GM13976 (cell line): ENCODE results near the gene HBM.
"Not testable (repeated sequence)": the region's sequence is repeated elsewhere in the genome, so short reads cannot be mapped to it uniquely, and the experiment has no call there.

Experiments used
- DNase-seq: peaks from one replicate; pipeline ENCODE4 v3.0.0; 2012; ENCODE audit warnings: low spot score
- in situ Hi-C: fragments of 300-500 bp; cut with MboI; formaldehyde crosslinking; loops from one replicate; pipeline ENCODE4 v1.12.0; 2022; ENCODE audit warnings: low sequenced_read_pairs, mixed read lengths, inconsistent platforms; ENCODE audit not compliant: unreplicated experiment
- TF ChIP-seq, protein P1 (sequence below): IDR thresholded peaks from 2 replicates; pipeline ENCODE4 v1.5.1; 2012; ENCODE audit warnings: borderline replicate concordance, mild to moderate bottlenecking; ENCODE audit not compliant: insufficient read depth; ENCODE audit errors: extremely low read depth, missing control alignments, control extremely low read depth

HBM gene

DNA sequence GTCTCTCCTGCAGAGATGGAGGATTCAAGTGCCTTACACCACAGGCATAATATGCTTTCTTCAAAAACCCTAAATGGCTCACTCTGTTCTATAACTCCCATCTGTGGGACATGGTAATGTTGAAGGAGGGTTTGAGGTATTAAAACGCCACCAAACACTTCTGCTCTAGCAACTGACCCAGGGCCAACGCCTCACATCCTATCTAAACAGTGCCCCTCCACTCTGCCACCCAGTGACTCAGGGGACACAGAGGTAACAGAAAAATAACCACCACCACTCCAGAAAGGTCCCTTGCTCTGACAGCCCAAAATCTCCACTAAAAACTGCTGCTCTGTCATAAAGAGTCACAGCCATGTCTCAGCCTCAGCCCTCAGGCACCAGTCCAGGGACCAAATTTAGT is 45.0 kb upstream of the HBM start:
- in situ Hi-C loops: no loop called here
- DNase-seq: no peak
- TF ChIP-seq, protein P1, sequence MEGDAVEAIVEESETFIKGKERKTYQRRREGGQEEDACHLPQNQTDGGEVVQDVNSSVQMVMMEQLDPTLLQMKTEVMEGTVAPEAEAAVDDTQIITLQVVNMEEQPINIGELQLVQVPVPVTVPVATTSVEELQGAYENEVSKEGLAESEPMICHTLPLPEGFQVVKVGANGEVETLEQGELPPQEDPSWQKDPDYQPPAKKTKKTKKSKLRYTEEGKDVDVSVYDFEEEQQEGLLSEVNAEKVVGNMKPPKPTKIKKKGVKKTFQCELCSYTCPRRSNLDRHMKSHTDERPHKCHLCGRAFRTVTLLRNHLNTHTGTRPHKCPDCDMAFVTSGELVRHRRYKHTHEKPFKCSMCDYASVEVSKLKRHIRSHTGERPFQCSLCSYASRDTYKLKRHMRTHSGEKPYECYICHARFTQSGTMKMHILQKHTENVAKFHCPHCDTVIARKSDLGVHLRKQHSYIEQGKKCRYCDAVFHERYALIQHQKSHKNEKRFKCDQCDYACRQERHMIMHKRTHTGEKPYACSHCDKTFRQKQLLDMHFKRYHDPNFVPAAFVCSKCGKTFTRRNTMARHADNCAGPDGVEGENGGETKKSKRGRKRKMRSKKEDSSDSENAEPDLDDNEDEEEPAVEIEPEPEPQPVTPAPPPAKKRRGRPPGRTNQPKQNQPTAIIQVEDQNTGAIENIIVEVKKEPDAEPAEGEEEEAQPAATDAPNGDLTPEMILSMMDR: no peak

DNA sequence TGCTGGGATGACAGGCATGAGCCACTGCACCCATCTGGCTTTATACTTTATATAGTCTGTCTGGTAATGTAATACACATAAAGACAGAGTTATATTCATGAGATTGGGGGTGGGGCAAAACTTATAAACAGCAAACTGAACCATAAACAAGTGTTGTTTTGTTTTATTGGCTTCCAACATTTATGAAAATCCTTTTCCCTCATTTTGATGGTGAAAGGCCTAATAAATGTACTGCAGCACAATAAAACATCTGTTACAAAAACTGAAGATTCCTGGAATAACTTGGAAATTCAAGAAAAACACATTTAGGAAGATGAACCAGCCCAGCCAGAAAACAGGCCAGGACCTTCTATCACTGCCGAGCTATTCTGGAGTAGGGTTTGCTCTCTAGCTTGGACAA is 43.4 kb upstream of the HBM start:
- in situ Hi-C loops: no loop called here

DNA sequence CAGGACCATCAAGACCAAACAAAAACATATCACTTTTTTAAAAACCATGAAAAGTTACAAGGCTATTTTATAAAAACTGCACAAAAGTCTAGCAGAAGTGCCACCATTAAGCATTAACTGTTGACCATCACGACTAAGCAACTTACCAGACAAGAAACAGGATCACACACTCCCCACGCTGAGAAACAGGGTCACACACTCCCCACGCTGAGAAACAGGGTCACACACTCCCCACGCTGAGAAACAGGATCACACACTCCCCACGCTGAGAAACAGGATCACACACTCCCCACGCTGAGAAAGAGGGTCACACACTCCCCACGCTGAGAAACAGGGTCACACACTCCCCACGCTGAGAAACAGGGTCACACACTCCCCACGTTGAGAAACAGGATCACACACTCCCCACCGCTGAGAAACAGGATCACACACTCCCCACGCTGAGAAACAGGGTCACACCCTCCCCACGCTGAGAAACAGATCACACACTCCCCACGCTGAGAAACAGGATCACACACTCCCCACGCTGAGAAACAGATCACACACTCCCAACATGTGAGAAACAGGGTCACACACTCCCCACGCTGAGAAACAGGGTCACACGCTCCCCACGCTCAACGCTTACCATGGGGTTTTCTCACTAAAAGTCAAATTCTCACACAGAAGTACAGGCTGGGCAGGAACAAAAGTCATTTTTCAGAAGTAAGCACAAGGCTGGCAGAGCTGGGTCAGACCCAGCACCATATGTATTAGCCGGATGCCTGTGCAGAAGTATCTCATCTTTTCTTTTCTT is 42.0 kb upstream of the HBM start:
- DNase-seq, in situ Hi-C loops: not testable (repeated sequence)

More for the DNA sequence above, 43.4 kb upstream of the HBM start:
- DNase-seq: no peak
- TF ChIP-seq, protein P1: no peak

- TF ChIP-seq, protein P1: no peak
- in situ Hi-C loops: no loop called here
- no peak for DNase-seq
Observed at GRCh38 chr16:125011-125410, 40.8 kb upstream of the HBM start.

DNA sequence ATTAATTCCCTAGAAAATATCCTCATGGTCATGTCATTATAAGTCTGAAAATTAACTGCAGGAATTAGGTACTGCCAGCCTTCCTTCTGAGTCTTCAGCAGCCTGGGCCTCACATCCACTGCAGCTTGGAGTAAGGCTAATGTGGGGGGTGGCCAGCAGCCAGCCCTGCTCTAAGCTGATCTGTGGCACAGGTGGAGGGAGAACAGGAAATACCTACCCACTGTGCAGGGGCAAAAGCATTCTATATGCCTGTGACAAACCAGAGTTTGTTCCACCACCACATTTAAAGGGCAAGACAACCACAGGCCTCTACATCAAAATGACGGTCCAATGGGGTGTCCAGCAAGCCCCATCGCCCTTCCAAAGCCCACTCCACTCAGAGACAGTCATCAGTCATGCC is 36.7 kb upstream of the HBM start:
- in situ Hi-C loops: no loop called here
- DNase-seq: no peak
- TF ChIP-seq, protein P1: no peak

GRCh38 chr16:130533-131173 is 35.1 kb upstream of the HBM start:
- DNase-seq: peak; percentile 47
- in situ Hi-C loops: no loop called here
- TF ChIP-seq, protein P1: no peak

GRCh38 chr16:132120-132519 is 33.7 kb upstream of the HBM start:
- no peak for DNase-seq
- TF ChIP-seq, protein P1: no peak
- in situ Hi-C loops: no loop called here
